ENCODE measurements around the gene DTNBP1. TPM values are rescaled to one million over a fixed set of nuclear protein-coding genes. Genes with fewer than 3 reads are reported as not detected.

The DTNBP1 gene
- total and polyA plus RNA-seq, 2 of the 4 experiments (the other 2 are of a cell fraction): 4.8 to 18.7 TPM

DNA sequence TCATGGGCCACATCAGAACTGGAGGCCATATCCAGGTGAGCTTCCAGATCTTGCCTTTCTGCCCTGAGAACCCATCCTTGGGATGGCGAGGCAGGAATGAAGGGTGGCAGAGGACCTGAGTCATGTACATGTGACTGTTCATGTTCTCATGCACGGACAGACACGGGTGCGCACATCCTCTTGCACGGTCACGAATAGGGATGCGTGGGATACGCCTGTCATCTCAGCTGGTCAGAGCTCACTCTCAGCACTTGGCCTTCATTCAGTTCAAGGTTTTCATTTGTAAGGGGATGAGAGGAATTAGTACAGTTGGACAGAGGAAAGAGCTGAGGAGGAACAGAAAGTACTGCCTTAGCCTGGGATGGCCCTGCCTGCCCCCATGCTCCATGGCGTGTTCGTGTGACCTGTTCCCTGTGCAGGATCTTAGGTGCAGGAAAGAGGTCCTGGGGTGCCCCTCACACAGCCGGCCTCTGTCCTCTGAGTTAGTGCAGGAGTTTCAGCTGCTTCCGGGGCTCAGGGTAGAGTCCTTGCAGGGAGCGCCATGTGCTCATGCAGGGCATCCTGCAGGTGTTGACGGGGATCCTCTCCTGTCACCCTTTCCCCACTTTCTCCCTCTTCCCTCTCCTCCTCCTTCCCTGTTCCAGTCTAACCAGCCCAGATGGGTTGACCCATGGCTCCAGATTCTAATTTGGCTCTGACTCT, 173.4 kb downstream of the DTNBP1 start:
- CTCF ChIA-PET: interaction anchor here (0.6 kb wide), 2 partner anchors 119 to 241 kb away, joined by 4 to 5 read pairs; no protein-coding TSS in a partner anchor
- no peak overlapping the region for H2AK9ac ChIP-seq (replicated peaks; ENCODE audit: low read depth, low read length, poor library complexity)
- peaks cover 27% of the 10 kb centered on the region for H3K36me3 ChIP-seq (ENCODE audit: control insufficient read depth, insufficient read depth, low read length)
- H3K4me3 ChIP-seq (ENCODE audit: insufficient read depth, low read depth, low read length): no peak overlapping the region
- no peak overlapping the region for H3K14ac ChIP-seq (replicated peaks; ENCODE audit: low read depth, low read length)
- no peak overlapping the region for H2BK20ac ChIP-seq (ENCODE audit: low read depth, low read length)
- no peak overlapping the region for H2BK5ac ChIP-seq (ENCODE audit: low read depth, low read length, poor library complexity, severe bottlenecking)
- WGBS, 2 experiments (ENCODE audit: extremely low coverage in 2 of 2, insufficient read length in 1 of 2): 96% methylated on average over 8 of the region's 14 CpGs; no CpG with 5 or more reads in 1 of the 2 experiments
- no peak overlapping the region for H4K8ac ChIP-seq (ENCODE audit: low read depth in 2 of 2, low read length in 2 of 2)
- H3K9me3 ChIP-seq (ENCODE audit: control insufficient read depth, insufficient read depth, low read length): no peaks in the 10 kb centered on the region
- H3K4ac ChIP-seq (ENCODE audit: low read depth, low read length): no peak overlapping the region
- H3K9me1 ChIP-seq (ENCODE audit: insufficient read depth, low read length): peaks cover 7% of the 10 kb centered on the region; the same call in 1 of the 2 replicates
- TF ChIP-seq CHD1 (IDR thresholded peaks at IDR 0.05; ENCODE audit: low read depth, low read length): no peak
- TF ChIP-seq POLR2A (IDR thresholded peaks at IDR 0.05; ENCODE audit: low read depth, low read length): no peak
- no peak for TF ChIP-seq SMC3 (IDR thresholded peaks at IDR 0.05; ENCODE audit: low read depth, low read length)
- TF ChIP-seq MXI1 (IDR thresholded peaks at IDR 0.05; ENCODE audit: borderline replicate concordance, low read depth, low read length): no peak
- no peak for TF ChIP-seq CEBPB (IDR thresholded peaks at IDR 0.05; ENCODE audit: low read depth, low read length)
- TF ChIP-seq FOS (IDR thresholded peaks at IDR 0.05; ENCODE audit: low read depth, low read length): no peak
- no peak for TF ChIP-seq MAFK (IDR thresholded peaks at IDR 0.05; ENCODE audit: low read depth, low read length)
- no peak for TF ChIP-seq RFX5 (IDR thresholded peaks at IDR 0.05; ENCODE audit: low read depth, low read length)
- TF ChIP-seq, protein P1, sequence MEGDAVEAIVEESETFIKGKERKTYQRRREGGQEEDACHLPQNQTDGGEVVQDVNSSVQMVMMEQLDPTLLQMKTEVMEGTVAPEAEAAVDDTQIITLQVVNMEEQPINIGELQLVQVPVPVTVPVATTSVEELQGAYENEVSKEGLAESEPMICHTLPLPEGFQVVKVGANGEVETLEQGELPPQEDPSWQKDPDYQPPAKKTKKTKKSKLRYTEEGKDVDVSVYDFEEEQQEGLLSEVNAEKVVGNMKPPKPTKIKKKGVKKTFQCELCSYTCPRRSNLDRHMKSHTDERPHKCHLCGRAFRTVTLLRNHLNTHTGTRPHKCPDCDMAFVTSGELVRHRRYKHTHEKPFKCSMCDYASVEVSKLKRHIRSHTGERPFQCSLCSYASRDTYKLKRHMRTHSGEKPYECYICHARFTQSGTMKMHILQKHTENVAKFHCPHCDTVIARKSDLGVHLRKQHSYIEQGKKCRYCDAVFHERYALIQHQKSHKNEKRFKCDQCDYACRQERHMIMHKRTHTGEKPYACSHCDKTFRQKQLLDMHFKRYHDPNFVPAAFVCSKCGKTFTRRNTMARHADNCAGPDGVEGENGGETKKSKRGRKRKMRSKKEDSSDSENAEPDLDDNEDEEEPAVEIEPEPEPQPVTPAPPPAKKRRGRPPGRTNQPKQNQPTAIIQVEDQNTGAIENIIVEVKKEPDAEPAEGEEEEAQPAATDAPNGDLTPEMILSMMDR (conservative IDR thresholded peaks at IDR 0.05; ENCODE audit: low read depth, low read length): no peak
- TF ChIP-seq, protein P2, sequence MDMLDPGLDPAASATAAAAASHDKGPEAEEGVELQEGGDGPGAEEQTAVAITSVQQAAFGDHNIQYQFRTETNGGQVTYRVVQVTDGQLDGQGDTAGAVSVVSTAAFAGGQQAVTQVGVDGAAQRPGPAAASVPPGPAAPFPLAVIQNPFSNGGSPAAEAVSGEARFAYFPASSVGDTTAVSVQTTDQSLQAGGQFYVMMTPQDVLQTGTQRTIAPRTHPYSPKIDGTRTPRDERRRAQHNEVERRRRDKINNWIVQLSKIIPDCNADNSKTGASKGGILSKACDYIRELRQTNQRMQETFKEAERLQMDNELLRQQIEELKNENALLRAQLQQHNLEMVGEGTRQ (IDR thresholded peaks at IDR 0.05; ENCODE audit: low read depth, low read length): no peak
- TF ChIP-seq BHLHE40 (IDR thresholded peaks at IDR 0.05; ENCODE audit: low read depth, low read length): no peak
- no peak for TF ChIP-seq RCOR1 (IDR thresholded peaks at IDR 0.05; ENCODE audit: insufficient replicate concordance, low read length)
- TF ChIP-seq NFE2L2 (IDR thresholded peaks at IDR 0.05; ENCODE audit: low read depth, low read length): no peak
- TF ChIP-seq MAZ (IDR thresholded peaks at IDR 0.05; ENCODE audit: borderline replicate concordance, low read depth, low read length): no peak
- TF ChIP-seq RAD21 (IDR thresholded peaks at IDR 0.05; ENCODE audit: low read length): no peak
- TF ChIP-seq, protein P3, sequence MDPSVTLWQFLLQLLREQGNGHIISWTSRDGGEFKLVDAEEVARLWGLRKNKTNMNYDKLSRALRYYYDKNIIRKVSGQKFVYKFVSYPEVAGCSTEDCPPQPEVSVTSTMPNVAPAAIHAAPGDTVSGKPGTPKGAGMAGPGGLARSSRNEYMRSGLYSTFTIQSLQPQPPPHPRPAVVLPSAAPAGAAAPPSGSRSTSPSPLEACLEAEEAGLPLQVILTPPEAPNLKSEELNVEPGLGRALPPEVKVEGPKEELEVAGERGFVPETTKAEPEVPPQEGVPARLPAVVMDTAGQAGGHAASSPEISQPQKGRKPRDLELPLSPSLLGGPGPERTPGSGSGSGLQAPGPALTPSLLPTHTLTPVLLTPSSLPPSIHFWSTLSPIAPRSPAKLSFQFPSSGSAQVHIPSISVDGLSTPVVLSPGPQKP (IDR thresholded peaks at IDR 0.05; ENCODE audit: borderline replicate concordance, low read depth, low read length): no peak
- no peak overlapping the region for H4K5ac ChIP-seq (ENCODE audit: low read depth, low read length)
- H3K56ac ChIP-seq (ENCODE audit: extremely low read depth, insufficient read depth, low read length): no peak overlapping the region
- H2AFZ ChIP-seq (replicated peaks; ENCODE audit: low read length, poor library complexity): no peak overlapping the region
- in situ Hi-C loops (cut with MboI; ENCODE audit: low sequenced_read_pairs) (loop anchor here (5.0 kb wide), 1 partner anchor 1282 kb away; no protein-coding TSS in a partner anchor), dilution Hi-C loops (cut with HindIII; ENCODE audit: low sequenced_read_pairs, unreplicated experiment) (no loop called here), intact Hi-C loops (cut with micrococcal nuclease) (no loop called here)
- no peak for ATAC-seq (ENCODE audit: low read depth)
- no TSS peak for BruUV-seq (replicated peaks)
- H3K4me2 ChIP-seq (ENCODE audit: low read depth, low read length): no peak overlapping the region
- POLR2A ChIA-PET (ENCODE audit: unreplicated experiment): no interaction called here
- no peak overlapping the region for H3K9ac ChIP-seq (ENCODE audit: low read depth, low read length)
- H3K4me1 ChIP-seq (ENCODE audit: control insufficient read depth, insufficient read depth, low read length): peaks cover 13% of the 10 kb centered on the region
- no peak overlapping the region for H4K91ac ChIP-seq (ENCODE audit: insufficient read depth, low read depth, low read length)
- no peak overlapping the region for H3K27ac ChIP-seq (ENCODE audit: insufficient read depth, low read length)
- DNase-seq: no peak
- no peak overlapping the region for H2BK120ac ChIP-seq (ENCODE audit: low read depth, low read length)
- no peak overlapping the region for H2BK15ac ChIP-seq (ENCODE audit: low read depth, low read length)
- H2AK5ac ChIP-seq (ENCODE audit: low read depth, low read length): no peak overlapping the region
- H3K27me3 ChIP-seq (ENCODE audit: control insufficient read depth, insufficient read depth, low read length): no peaks in the 10 kb centered on the region
- peaks cover 34% of the 10 kb centered on the region for H4K20me1 ChIP-seq (ENCODE audit: insufficient read depth, low read length)
- no peak overlapping the region for H3K18ac ChIP-seq (ENCODE audit: low read depth, low read length)
- peaks cover 22 to 56% of the 10 kb centered on the region in 2 experiments for H3K79me1 ChIP-seq (ENCODE audit: low read depth in 1 of 2, low read length in 2 of 2)
- no peak overlapping the region for H3K23ac ChIP-seq (ENCODE audit: low read depth, low read length)
